Peyer's patch (tissue), 4 donors: ENCODE results near the gene TNFRSF21. TPM values are rescaled to one million over a fixed set of nuclear protein-coding genes. Genes with fewer than 3 reads are reported as not detected.

Experiments used
- DNase-seq, 3 donors: peaks; one replicate each; pipeline ENCODE4 v3.0.0-alpha.2; 2017 to 2019
- H3K27ac ChIP-seq, 4 donors: fragments of 200-600 bp; sonication (generic); one replicate each; pipeline ENCODE4 v1.5.1; 2016 to 2019
- H3K27me3 ChIP-seq, 2 donors: fragments of 200-600 bp; sonication (generic); one replicate each; pipeline ENCODE4 v1.5.1; 2019
- H3K36me3 ChIP-seq, 3 donors: fragments of 200-600 bp; sonication (generic); one replicate each; pipeline ENCODE4 v1.5.1; 2016 to 2019
- H3K4me1 ChIP-seq, 4 donors: fragments of 200-600 bp; sonication (generic); one replicate each; pipeline ENCODE4 v1.5.1; 2016 to 2019
- H3K4me3 ChIP-seq, 4 donors: fragments of 200-600 bp; sonication (generic); 1 replicate in 3 of 4; 2 replicates in 1 of 4; pipeline ENCODE4 v1.5.1; 2016 to 2019; ENCODE audit warnings: mild to moderate bottlenecking in 1 of 4
- H3K9me3 ChIP-seq, 4 donors: fragments of 200-600 bp; sonication (generic); one replicate each; pipeline ENCODE4 v1.5.1; 2016 to 2019; ENCODE audit warnings: mild to moderate bottlenecking in 1 of 4
- CTCF ChIP-seq, 6 experiments: fragments of 450-650 bp in 4 of 6; fragments of 200-600 bp in 2 of 6; sonication (generic) in 1 of 6; IDR thresholded peaks; one replicate each; pipeline ENCODE4 v1.5.1; 2017 to 2019; ENCODE audit warnings: antibody characterized with exemption in 6 of 6, mild to moderate bottlenecking in 3 of 6, moderate library complexity in 1 of 6
- POLR2A ChIP-seq, 2 donors: fragments of 450-650 bp; IDR thresholded peaks; one replicate each; pipeline ENCODE4 v1.5.1; 2017; ENCODE audit warnings: antibody characterized with exemption in 2 of 2, mild to moderate bottlenecking in 2 of 2, moderate library complexity in 2 of 2
- total RNA-seq, 4 donors: library from RNA; depleted of rRNA; stranded (reverse); fragments of >200 nt; gene quantifications; one replicate each; pipeline ENCODE4 v1.1.0, GENCODE V29; 2016

Gene TNFRSF21
- total RNA-seq = 10 to 100 TPM in 3 of 4 donors, 1 to 10 TPM in 1; 9.1 to 53.4 (median 46.1) TPM

- Histone ChIP-seq H3K27ac (peak within 1 kb of the TSS; percentile 65 to 86 (median 77)), H3K4me1 (peaks cover 0 to 11% (median 0%) of the 10 kb centered on the region in 4 donors), H3K36me3 (no peaks in the 10 kb centered on the region), H3K4me3 (peak within 1 kb of the TSS; percentile 46 to 94 (median 64)), H3K27me3 (no peaks in the 10 kb centered on the region), H3K9me3 (no peaks in the 10 kb centered on the region)
- TF ChIP-seq CTCF (IDR thresholded peaks at IDR 0.05) = peak; percentile 70 to 98 (median 91)
- TF ChIP-seq POLR2A (IDR thresholded peaks at IDR 0.05) = peak; percentile 78 to 90
- DNase-seq = peak; percentile 71 to 95 (median 95)
Measured at GRCh38 chr6:47309291-47310130, at the start of gene TNFRSF21. Gene TNFRSF21 (minus strand): TSS chr6:47309905. CDS start chr6:47309511, 394 bp downstream.

- Histone ChIP-seq H3K36me3 (no peaks in the 10 kb centered on the region), H3K27ac (no peak overlapping the region), H3K27me3 (no peaks in the 10 kb centered on the region), H3K4me3 (no peak overlapping the region), H3K9me3 (no peaks in the 10 kb centered on the region), H3K4me1 (no peaks in the 10 kb centered on the region)
- TF ChIP-seq POLR2A (IDR thresholded peaks at IDR 0.05) (no peak), CTCF (IDR thresholded peaks at IDR 0.05) (no peak)
- DNase-seq = no peak
Measured at GRCh38 chr6:47358440-47359225, 48.9 kb upstream of the TNFRSF21 start.

- Histone ChIP-seq H3K27me3 (no peaks in the 10 kb centered on the region), H3K27ac (no peak overlapping the region), H3K4me3 (no peak overlapping the region), H3K36me3 (no peaks in the 10 kb centered on the region), H3K4me1 (no peaks in the 10 kb centered on the region), H3K9me3 (no peaks in the 10 kb centered on the region)
- DNase-seq = no peak
- TF ChIP-seq POLR2A (IDR thresholded peaks at IDR 0.05) = no peak
- TF ChIP-seq CTCF (IDR thresholded peaks at IDR 0.05) = no peak
Measured at GRCh38 chr6:47357827-47358226, 48.1 kb upstream of the TNFRSF21 start.

- no peak for DNase-seq
- Histone ChIP-seq H3K4me3 (no peak overlapping the region), H3K27me3 (no peaks in the 10 kb centered on the region), H3K4me1 (no peaks in the 10 kb centered on the region), H3K36me3 (no peaks in the 10 kb centered on the region), H3K9me3 (no peaks in the 10 kb centered on the region), H3K27ac (no peak overlapping the region)
- TF ChIP-seq CTCF (IDR thresholded peaks at IDR 0.05) (no peak), POLR2A (IDR thresholded peaks at IDR 0.05) (no peak)
Measured at GRCh38 chr6:47355496-47355895, 45.8 kb upstream of the TNFRSF21 start.

GRCh38 chr6:47353871-47354270 lies 44.2 kb upstream of the TNFRSF21 start:
- DNase-seq = no peak
- no peak for TF ChIP-seq POLR2A (IDR thresholded peaks at IDR 0.05)
- TF ChIP-seq CTCF (IDR thresholded peaks at IDR 0.05) = no peak
- no peaks in the 10 kb centered on the region for H3K36me3 ChIP-seq
- no peaks in the 10 kb centered on the region for H3K9me3 ChIP-seq
- no peaks in the 10 kb centered on the region for H3K4me1 ChIP-seq
- H3K27ac ChIP-seq = no peak overlapping the region
- H3K4me3 ChIP-seq = no peak overlapping the region
- H3K27me3 ChIP-seq = no peaks in the 10 kb centered on the region
